Measurements from ENCODE around the gene MRTFA.
"Not testable (repeated sequence)": the region's sequence is repeated elsewhere in the genome, so short reads cannot be mapped to it uniquely, and the experiment has no call there.

- TF ChIP-seq CTCF, POLR2A (IDR thresholded peaks at IDR 0.05): not testable (repeated sequence)
Measured at GRCh38 chr22:40508046-40508445, 128.5 kb downstream of the MRTFA start.

Measured in thyroid gland (tissue), 4 donors.